ENCODE data around the gene UBALD2.

The UBALD2 gene

DNA sequence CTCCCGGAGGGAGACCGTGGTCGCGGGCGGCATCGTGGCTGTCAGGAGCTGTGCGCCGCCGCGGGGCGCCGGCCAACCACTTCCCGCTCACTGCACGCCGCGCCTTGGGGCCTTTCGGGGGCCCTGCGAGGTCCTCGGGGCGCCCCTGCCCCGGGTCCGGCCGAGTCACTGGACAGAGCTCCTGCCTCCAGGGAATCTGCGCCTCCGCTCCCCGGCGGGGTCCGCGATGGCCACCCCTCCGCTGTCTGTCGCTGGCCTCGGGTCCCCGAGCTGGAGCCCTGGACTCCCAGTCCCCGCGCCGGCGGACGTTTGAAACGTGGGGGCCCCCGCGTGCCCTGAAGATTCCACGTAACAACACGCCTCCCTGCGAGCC lies 42.8 kb downstream of the UBALD2 start, which contains the start of gene QRICH2:
Gene QRICH2, minus strand, starts transcription at position 311 of the 373 bp plus-strand sequence. Its CDS starts 278 bp downstream, at position 33.
- H3K4me3 ChIP-seq (ENCODE audit: low read length): no peak within 1 kb of the TSS
- H3K9me2 ChIP-seq (replicated peaks; ENCODE audit: insufficient read depth, low read length): no peaks in the 10 kb centered on the region
- no peak within 1 kb of the TSS for H2AFZ ChIP-seq (ENCODE audit: low read length)
- no peak for TF ChIP-seq EZH2phosphoT487 (IDR thresholded peaks at IDR 0.05; ENCODE audit: low read length)
- TF ChIP-seq EZH2 (optimal IDR thresholded peaks at IDR 0.05; ENCODE audit: low read depth, low read length): no peak
- TF ChIP-seq, protein P1, sequence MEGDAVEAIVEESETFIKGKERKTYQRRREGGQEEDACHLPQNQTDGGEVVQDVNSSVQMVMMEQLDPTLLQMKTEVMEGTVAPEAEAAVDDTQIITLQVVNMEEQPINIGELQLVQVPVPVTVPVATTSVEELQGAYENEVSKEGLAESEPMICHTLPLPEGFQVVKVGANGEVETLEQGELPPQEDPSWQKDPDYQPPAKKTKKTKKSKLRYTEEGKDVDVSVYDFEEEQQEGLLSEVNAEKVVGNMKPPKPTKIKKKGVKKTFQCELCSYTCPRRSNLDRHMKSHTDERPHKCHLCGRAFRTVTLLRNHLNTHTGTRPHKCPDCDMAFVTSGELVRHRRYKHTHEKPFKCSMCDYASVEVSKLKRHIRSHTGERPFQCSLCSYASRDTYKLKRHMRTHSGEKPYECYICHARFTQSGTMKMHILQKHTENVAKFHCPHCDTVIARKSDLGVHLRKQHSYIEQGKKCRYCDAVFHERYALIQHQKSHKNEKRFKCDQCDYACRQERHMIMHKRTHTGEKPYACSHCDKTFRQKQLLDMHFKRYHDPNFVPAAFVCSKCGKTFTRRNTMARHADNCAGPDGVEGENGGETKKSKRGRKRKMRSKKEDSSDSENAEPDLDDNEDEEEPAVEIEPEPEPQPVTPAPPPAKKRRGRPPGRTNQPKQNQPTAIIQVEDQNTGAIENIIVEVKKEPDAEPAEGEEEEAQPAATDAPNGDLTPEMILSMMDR (IDR thresholded peaks at IDR 0.05; ENCODE audit: low read length): no peak
- H3K27me3 ChIP-seq (replicated peaks; ENCODE audit: insufficient read depth, low read length): no peaks in the 10 kb centered on the region
- H3K27ac ChIP-seq (ENCODE audit: low read length): no peak within 1 kb of the TSS
- no peak for DNase-seq
- no peaks in the 10 kb centered on the region for H3K9me3 ChIP-seq (replicated peaks; ENCODE audit: insufficient read depth, low read length)
- H3K9ac ChIP-seq (ENCODE audit: low read length): no peak within 1 kb of the TSS
- H3F3A ChIP-seq (ENCODE audit: insufficient read depth, low read length): no peaks in the 10 kb centered on the region
- H3K4me2 ChIP-seq (ENCODE audit: low read depth, low read length): no peak within 1 kb of the TSS
- no peaks in the 10 kb centered on the region for H4K20me1 ChIP-seq (ENCODE audit: insufficient read depth, low read length)
- H3K79me2 ChIP-seq (ENCODE audit: low read length): no peaks in the 10 kb centered on the region
- H3K36me3 ChIP-seq (replicated peaks; ENCODE audit: insufficient read depth, low read length): no peaks in the 10 kb centered on the region
- no peaks in the 10 kb centered on the region for H3K4me1 ChIP-seq (ENCODE audit: low read length)

- H3K9me3 ChIP-seq (replicated peaks; ENCODE audit: insufficient read depth, low read length): no peaks in the 10 kb centered on the region
- H2AFZ ChIP-seq (ENCODE audit: low read length): no peak overlapping the region
- H3K4me1 ChIP-seq (ENCODE audit: low read length): no peaks in the 10 kb centered on the region
- TF ChIP-seq EZH2phosphoT487 (IDR thresholded peaks at IDR 0.05; ENCODE audit: low read length) (no peak), EZH2 (optimal IDR thresholded peaks at IDR 0.05; ENCODE audit: low read depth, low read length) (no peak)
- TF ChIP-seq, protein P1 (IDR thresholded peaks at IDR 0.05; ENCODE audit: low read length): no peak
- H3K27ac ChIP-seq (ENCODE audit: low read length): no peak overlapping the region
- no peak overlapping the region for H3K4me2 ChIP-seq (ENCODE audit: low read depth, low read length)
- no peak for DNase-seq
- no peaks in the 10 kb centered on the region for H3F3A ChIP-seq (ENCODE audit: insufficient read depth, low read length)
- no peaks in the 10 kb centered on the region for H3K79me2 ChIP-seq (ENCODE audit: low read length)
- H4K20me1 ChIP-seq (ENCODE audit: insufficient read depth, low read length): no peaks in the 10 kb centered on the region
- H3K36me3 ChIP-seq (replicated peaks; ENCODE audit: insufficient read depth, low read length): no peaks in the 10 kb centered on the region
- no peaks in the 10 kb centered on the region for H3K27me3 ChIP-seq (replicated peaks; ENCODE audit: insufficient read depth, low read length)
- no peak overlapping the region for H3K4me3 ChIP-seq (ENCODE audit: low read length)
- H3K9ac ChIP-seq (ENCODE audit: low read length): no peak overlapping the region
- H3K9me2 ChIP-seq (replicated peaks; ENCODE audit: insufficient read depth, low read length): no peaks in the 10 kb centered on the region
Measured at GRCh38 chr17:76309461-76309860, 44.3 kb downstream of the UBALD2 start.

- Histone ChIP-seq H4K20me1 (ENCODE audit: insufficient read depth, low read length) (no peaks in the 10 kb centered on the region), H3K79me2 (ENCODE audit: low read length) (no peaks in the 10 kb centered on the region), H3K27me3 (replicated peaks; ENCODE audit: insufficient read depth, low read length) (no peaks in the 10 kb centered on the region), H3F3A (ENCODE audit: insufficient read depth, low read length) (no peaks in the 10 kb centered on the region), H3K9me3 (replicated peaks; ENCODE audit: insufficient read depth, low read length) (no peaks in the 10 kb centered on the region), H3K9ac (ENCODE audit: low read length) (no peak overlapping the region), H3K4me2 (ENCODE audit: low read depth, low read length) (no peak overlapping the region), H3K4me1 (ENCODE audit: low read length) (no peaks in the 10 kb centered on the region), H3K4me3 (ENCODE audit: low read length) (no peak overlapping the region), H3K36me3 (replicated peaks; ENCODE audit: insufficient read depth, low read length) (no peaks in the 10 kb centered on the region), H2AFZ (ENCODE audit: low read length) (no peak overlapping the region), H3K9me2 (replicated peaks; ENCODE audit: insufficient read depth, low read length) (no peaks in the 10 kb centered on the region), H3K27ac (ENCODE audit: low read length) (no peak overlapping the region)
- TF ChIP-seq EZH2phosphoT487 (IDR thresholded peaks at IDR 0.05; ENCODE audit: low read length) (no peak), EZH2 (optimal IDR thresholded peaks at IDR 0.05; ENCODE audit: low read depth, low read length) (no peak)
- TF ChIP-seq, protein P1 (IDR thresholded peaks at IDR 0.05; ENCODE audit: low read length): no peak
- DNase-seq: no peak
Measured at GRCh38 chr17:76312735-76313134, 47.6 kb downstream of the UBALD2 start.
